Stimulated activated CD4-positive, alpha-beta T cell treated with anti-CD3 and anti-CD28 coated beads, TNF-alpha, amount 100 ng/mL, for 48 hours (primary cell): Measurements from ENCODE around the gene TAAR9.
A peak's percentile ranks its signal among the peaks of the same experiment; 100 is the strongest.

ENCODE experiments used
- DNase-seq, 3 donors: peaks; one replicate each; pipeline ENCODE4 v3.0.0-alpha.2; 2020; ENCODE audit warnings: low read depth in 3 of 3

TAAR9 gene

GRCh38 chr6:132537977-132538376 lies at the start of gene TAAR9:
Gene TAAR9, plus strand, starts transcription at chr6:132538277. Its CDS starts 13 bp downstream, at chr6:132538290.
- DNase-seq: no peak

GRCh38 chr6:132489376-132489775 lies 48.7 kb upstream of the TAAR9 start:
- no peak for DNase-seq

- DNase-seq: no peak
These were observed 48.1 kb upstream of the TAAR9 start for GRCh38 chr6:132490024-132490423.

- DNase-seq: no peak
These were observed 47.4 kb upstream of the TAAR9 start for GRCh38 chr6:132490478-132491204.

- DNase-seq: peak in 1 of 3 donors; percentile 1
These were observed 46.8 kb upstream of the TAAR9 start for GRCh38 chr6:132491303-132491702.

GRCh38 chr6:132491881-132492280 lies 46.2 kb upstream of the TAAR9 start:
- no peak for DNase-seq

- no peak for DNase-seq
These were observed 43.1 kb upstream of the TAAR9 start for GRCh38 chr6:132494954-132495353.

GRCh38 chr6:132495604-132496079 lies 42.4 kb upstream of the TAAR9 start:
- DNase-seq: no peak

GRCh38 chr6:132496519-132497180 lies 41.4 kb upstream of the TAAR9 start:
- no peak for DNase-seq

- DNase-seq: no peak
These were observed 39.4 kb upstream of the TAAR9 start for GRCh38 chr6:132498638-132499037.

GRCh38 chr6:132499757-132500156 lies 38.3 kb upstream of the TAAR9 start:
- no peak for DNase-seq

- DNase-seq: no peak
These were observed 33.3 kb upstream of the TAAR9 start for GRCh38 chr6:132504757-132505156.

GRCh38 chr6:132505158-132505557 lies 32.9 kb upstream of the TAAR9 start:
- DNase-seq: no peak

GRCh38 chr6:132506461-132506860 lies 31.6 kb upstream of the TAAR9 start:
- no peak for DNase-seq

- DNase-seq: no peak
These were observed 30.9 kb upstream of the TAAR9 start for GRCh38 chr6:132506869-132507808.

- DNase-seq: no peak
These were observed 26.8 kb upstream of the TAAR9 start for GRCh38 chr6:132511210-132511830.

- no peak for DNase-seq
These were observed 26.3 kb upstream of the TAAR9 start for GRCh38 chr6:132511831-132512220.

GRCh38 chr6:132512342-132512637 lies 25.8 kb upstream of the TAAR9 start:
- DNase-seq: no peak

- peak; percentile 61 to 80 (median 77) for DNase-seq
These were observed 25.1 kb upstream of the TAAR9 start, which contains the start of gene STX7 for GRCh38 chr6:132512638-132513632. Gene STX7, minus strand, starts transcription at chr6:132513116. Its CDS starts 9,586 bp downstream, at chr6:132503530.

- DNase-seq: no peak
These were observed 24.1 kb upstream of the TAAR9 start for GRCh38 chr6:132513831-132514545.
